ENCODE data around the gene POLR2H. TPM values are rescaled to one million over a fixed set of nuclear protein-coding genes. Genes with fewer than 3 reads are reported as not detected.
A peak's percentile ranks its signal among the peaks of the same experiment; 100 is the strongest.

POLR2H gene
- total RNA-seq, 1 donor from 2014 or later, result 26.0 TPM

DNA sequence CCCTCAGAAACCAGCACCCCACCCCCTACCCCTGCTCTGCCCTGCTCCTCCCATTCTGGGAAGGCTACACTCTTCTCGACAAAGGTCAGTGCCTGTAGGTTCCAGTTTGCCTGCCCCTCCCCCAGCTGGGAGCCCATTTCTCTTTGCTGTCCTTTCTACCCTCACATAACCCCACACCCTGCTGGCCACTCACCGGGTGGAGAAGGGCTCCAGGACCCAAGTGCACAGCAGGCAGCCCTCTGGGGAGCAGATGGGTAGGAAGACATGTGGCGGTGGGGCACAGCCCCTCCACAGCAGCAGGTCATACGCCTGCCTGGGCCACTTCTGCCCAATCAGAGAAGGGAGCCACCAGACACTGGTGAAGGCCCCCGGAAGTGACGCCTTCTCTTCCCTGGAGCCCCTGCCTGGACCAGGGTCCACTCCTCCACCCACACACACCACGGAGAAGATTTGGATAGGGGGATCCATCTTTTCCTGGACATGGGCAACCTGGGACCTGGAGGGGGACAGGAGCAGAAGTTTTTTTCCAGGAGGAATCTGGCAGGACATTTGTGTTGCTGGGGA is 16.5 kb downstream of the POLR2H start, which contains the start of gene THPO:
Gene THPO (minus strand): TSS at position 326 of the 564 bp plus-strand sequence. CDS start 1,948 bp downstream, outside the sequence.
- no peak for TF ChIP-seq CTCF (IDR thresholded peaks at IDR 0.05)
- intact Hi-C loops (cut with DNase I), result no loop called here
- Histone ChIP-seq H3K4me3 (no peak within 1 kb of the TSS), H3K27ac (peak within 1 kb of the TSS in 1 of 2 donors; percentile 69), H3K27me3 (no peaks in the 10 kb centered on the region), H3K9me3 (no peaks in the 10 kb centered on the region), H3K36me3 (no peaks in the 10 kb centered on the region), H3K4me1 (peaks cover 0 to 11% of the 10 kb centered on the region in 2 donors)
- DNase-seq (ENCODE audit: low spot score in 2 of 2), result no peak

GRCh38 chr3:184378651-184379357 is 17.3 kb downstream of the POLR2H start:
- H3K36me3 ChIP-seq, result no peaks in the 10 kb centered on the region
- peak overlapping the region in 1 of 2 donors; percentile 69 for H3K27ac ChIP-seq
- H3K9me3 ChIP-seq, result no peaks in the 10 kb centered on the region
- H3K4me1 ChIP-seq, result peaks cover 0 to 11% of the 10 kb centered on the region in 2 donors
- no peak for DNase-seq (ENCODE audit: low spot score in 2 of 2)
- no peaks in the 10 kb centered on the region for H3K27me3 ChIP-seq
- TF ChIP-seq CTCF (IDR thresholded peaks at IDR 0.05), result no peak
- intact Hi-C loops (cut with DNase I), result no loop called here
- no peak overlapping the region for H3K4me3 ChIP-seq

DNA sequence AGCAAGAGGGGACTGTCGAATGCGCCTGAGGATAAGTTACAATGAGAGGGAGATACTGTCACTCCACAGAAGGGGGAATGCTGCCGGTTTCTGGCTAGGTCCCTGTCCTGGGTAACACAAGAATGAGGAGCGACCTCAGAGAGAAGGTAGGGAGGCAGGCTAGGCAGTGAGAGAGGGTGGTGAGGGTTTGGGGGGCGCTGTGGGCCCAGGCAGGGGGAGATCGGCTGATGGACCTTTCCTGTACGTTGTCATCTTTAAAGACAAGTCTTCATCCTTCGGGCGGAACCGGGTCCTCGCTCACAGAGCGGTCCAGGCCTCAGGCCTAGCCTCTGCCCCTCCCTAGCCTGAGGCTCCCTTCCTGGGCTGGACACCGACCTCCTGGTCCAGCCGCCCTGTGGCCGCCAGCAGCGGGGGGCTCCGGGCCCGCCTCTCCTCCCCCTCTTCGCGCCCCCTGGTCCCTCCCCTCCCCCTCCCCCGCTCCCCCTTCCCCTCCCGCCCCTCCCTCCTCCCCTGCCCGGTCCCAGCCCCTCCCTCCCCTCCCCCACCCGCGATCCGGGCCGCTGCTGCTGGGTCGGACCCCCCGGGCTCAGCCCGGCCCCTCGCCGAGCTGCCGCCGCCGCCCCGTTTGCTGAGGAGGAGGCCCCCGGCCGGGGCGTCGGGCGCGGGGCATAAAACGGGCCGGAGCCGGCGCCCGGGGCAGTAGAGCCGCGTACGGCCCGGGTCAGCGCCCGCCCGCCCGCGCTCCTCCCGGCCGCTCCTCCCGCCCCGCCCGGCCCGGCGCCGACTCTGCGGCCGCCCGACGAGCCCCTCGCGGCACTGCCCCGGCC is 18.1 kb downstream of the POLR2H start, which contains the start of gene CHRD:
Gene CHRD (plus strand): TSS at position 697 of the 827 bp plus-strand sequence. CDS start 265 bp downstream, outside the sequence.
- peak within 1 kb of the TSS; percentile 36 to 69 for H3K27ac ChIP-seq
- no peaks in the 10 kb centered on the region for H3K9me3 ChIP-seq
- no peaks in the 10 kb centered on the region for H3K27me3 ChIP-seq
- peak within 1 kb of the TSS; percentile 75 to 77 for H3K4me3 ChIP-seq
- peaks cover 0 to 11% of the 10 kb centered on the region in 2 donors for H3K4me1 ChIP-seq
- no peak for TF ChIP-seq CTCF (IDR thresholded peaks at IDR 0.05)
- DNase-seq (ENCODE audit: low spot score in 2 of 2), result no peak
- no peaks in the 10 kb centered on the region for H3K36me3 ChIP-seq
- intact Hi-C loops (cut with DNase I), result no loop called here

- H3K36me3 ChIP-seq, result no peaks in the 10 kb centered on the region
- H3K4me1 ChIP-seq, result peaks cover 0 to 11% of the 10 kb centered on the region in 2 donors
- intact Hi-C loops (cut with DNase I), result no loop called here
- no peak overlapping the region for H3K27ac ChIP-seq
- peak overlapping the region; percentile 75 to 77 for H3K4me3 ChIP-seq
- peak in 1 of 2 donors; percentile 83 for DNase-seq (ENCODE audit: low spot score in 2 of 2)
- TF ChIP-seq CTCF (IDR thresholded peaks at IDR 0.05), result no peak
- H3K27me3 ChIP-seq, result no peaks in the 10 kb centered on the region
- H3K9me3 ChIP-seq, result no peaks in the 10 kb centered on the region
These were observed 18.7 kb downstream of the POLR2H start for GRCh38 chr3:184380185-184380626.

DNA sequence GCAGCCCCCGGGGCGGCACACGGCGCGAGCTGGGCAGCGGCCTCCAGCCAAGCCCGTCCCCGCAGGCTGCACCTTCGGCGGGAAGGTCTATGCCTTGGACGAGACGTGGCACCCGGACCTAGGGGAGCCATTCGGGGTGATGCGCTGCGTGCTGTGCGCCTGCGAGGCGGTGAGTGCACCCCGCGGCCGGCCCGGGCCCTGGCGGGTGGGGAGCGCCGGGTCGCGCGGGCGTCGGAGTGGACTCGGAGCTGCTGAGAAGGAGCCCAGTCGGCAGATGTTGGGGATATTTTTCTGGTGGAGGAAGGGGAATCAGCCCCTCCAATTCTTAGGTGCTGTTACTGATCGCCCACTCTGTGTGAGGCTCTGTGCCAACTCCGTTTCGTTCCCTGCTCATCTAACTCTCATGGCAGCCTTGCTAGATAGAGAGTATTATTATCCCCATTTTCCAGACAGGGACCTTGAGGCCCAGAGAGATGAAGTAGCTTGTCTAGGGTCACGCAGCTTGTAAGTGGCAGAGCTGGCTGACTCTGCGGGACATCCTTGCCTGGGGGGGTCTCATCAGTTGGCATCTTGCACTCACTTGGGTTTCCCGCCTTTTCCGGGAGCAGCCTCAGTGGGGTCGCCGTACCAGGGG is 19.2 kb downstream of the POLR2H start:
- Histone ChIP-seq H3K9me3 (no peaks in the 10 kb centered on the region), H3K27me3 (no peaks in the 10 kb centered on the region), H3K4me3 (peak overlapping the region; percentile 75 to 77), H3K27ac (no peak overlapping the region), H3K36me3 (no peaks in the 10 kb centered on the region), H3K4me1 (peaks cover 0 to 11% of the 10 kb centered on the region in 2 donors)
- no peak for TF ChIP-seq CTCF (IDR thresholded peaks at IDR 0.05)
- intact Hi-C loops (cut with DNase I), result no loop called here
- DNase-seq (ENCODE audit: low spot score in 2 of 2), result no peak
